Neural cell (in vitro differentiated cells): Measurements from ENCODE around the gene SRSF7. TPM values are rescaled to one million over a fixed set of nuclear protein-coding genes. Genes with fewer than 3 reads are reported as not detected.

Source experiments
- H2AFZ ChIP-seq: fragments of 200-600, 300-800 bp; sonication (generic), shearing (Covaris generic); 2 replicates; pipeline ENCODE4 v1.6.0; 2014; ENCODE audit warnings: low read depth, mild to moderate bottlenecking, antibody characterized with exemption, low read length, moderate library complexity
- H3F3A ChIP-seq: fragments of 200-600 bp; shearing (Covaris generic); 2 replicates; pipeline ENCODE4 v1.6.1; 2016; ENCODE audit warnings: mild to moderate bottlenecking, moderate library complexity, mixed read lengths, antibody characterized with exemption, low read length; ENCODE audit not compliant: insufficient read depth, poor library complexity, severe bottlenecking
- H3K27ac ChIP-seq: fragments of 200-600, 300-800 bp; sonication (generic), shearing (Covaris generic); 2 replicates; pipeline ENCODE4 v1.5.1; 2014; ENCODE audit warnings: mild to moderate bottlenecking, low read length, moderate library complexity
- H3K27me3 ChIP-seq: fragments of 300-800, 200-600 bp; sonication (generic), shearing (Covaris generic); 2 replicates; pipeline ENCODE4 v1.6.0; 2014; ENCODE audit warnings: mild to moderate bottlenecking, low read depth, low read length, moderate library complexity; ENCODE audit not compliant: insufficient read depth
- H3K36me3 ChIP-seq: fragments of 300-800, 200-600 bp; sonication (generic), shearing (Covaris generic); 2 replicates; pipeline ENCODE4 v1.5.1; 2014; ENCODE audit warnings: mild to moderate bottlenecking, antibody characterized with exemption, low read length, moderate library complexity; ENCODE audit not compliant: insufficient read depth
- H3K4me2 ChIP-seq: fragments of 300-800, 200-600 bp; sonication (generic), shearing (Covaris generic); 2 replicates; pipeline ENCODE4 v1.6.0; 2014; ENCODE audit warnings: mild to moderate bottlenecking, low read length
- H3K4me3 ChIP-seq: fragments of 300-800, 200-600 bp; sonication (generic), shearing (Covaris generic); 2 replicates; pipeline ENCODE4 v1.5.1; 2014; ENCODE audit warnings: mild to moderate bottlenecking, low read length, moderate library complexity
- H3K79me2 ChIP-seq: fragments of 200-600 bp; shearing (Covaris generic); replicated peaks from 2 replicates; pipeline ENCODE4 v1.6.0; 2014; ENCODE audit warnings: mild to moderate bottlenecking, low read length, moderate library complexity; ENCODE audit not compliant: insufficient read depth
- H3K9ac ChIP-seq: fragments of 300-800, 200-600 bp; sonication (generic), shearing (Covaris generic); 2 replicates; pipeline ENCODE4 v1.6.1; 2016; ENCODE audit warnings: mild to moderate bottlenecking, low read length, mixed read lengths
- H3K9me2 ChIP-seq: fragments of 200-600 bp; shearing (Covaris generic); 2 replicates; pipeline ENCODE4 v1.6.1; 2016; ENCODE audit warnings: mild to moderate bottlenecking, low read length, mixed read lengths; ENCODE audit not compliant: insufficient read depth
- H3K9me3 ChIP-seq: fragments of 200-600, 300-800 bp; sonication (generic), shearing (Covaris generic); 2 replicates; pipeline ENCODE4 v1.6.1; 2016; ENCODE audit warnings: mild to moderate bottlenecking, mixed run types, low read length, moderate library complexity, mixed read lengths
- H4K20me1 ChIP-seq: fragments of 200-600 bp; shearing (Covaris generic); 2 replicates; pipeline ENCODE4 v1.6.1; 2016; ENCODE audit warnings: mild to moderate bottlenecking, mixed run types; ENCODE audit not compliant: insufficient read depth
- EP300 ChIP-seq: fragments of 450-650 bp; conservative IDR thresholded peaks from 2 replicates; pipeline ENCODE4 v1.6.1; 2014; ENCODE audit warnings: antibody characterized with exemption, mild to moderate bottlenecking, moderate library complexity; ENCODE audit not compliant: poor library complexity, severe bottlenecking
- MXI1 ChIP-seq: fragments of 450-650 bp; conservative IDR thresholded peaks from 2 replicates; pipeline ENCODE4 v1.6.1; 2014; ENCODE audit warnings: antibody characterized with exemption, mild to moderate bottlenecking; ENCODE audit not compliant: poor library complexity, severe bottlenecking
- SMC3 ChIP-seq: fragments of 450-650 bp; conservative IDR thresholded peaks from 2 replicates; pipeline ENCODE4 v1.6.1; 2014; ENCODE audit warnings: antibody characterized with exemption, mild to moderate bottlenecking, moderate library complexity; ENCODE audit not compliant: poor library complexity
- polyA plus RNA-seq: library from polyadenylated mRNA; depleted of rRNA; stranded (reverse); fragments of >200 nt; gene quantifications from 2 replicates; pipeline ENCODE4 v1.2.3, GENCODE V29; 2014
- TF ChIP-seq, protein P1 (sequence below): IDR thresholded peaks from 2 replicates; pipeline ENCODE4 v1.6.1; 2012; ENCODE audit warnings: borderline replicate concordance

The SRSF7 gene
- polyA plus RNA-seq, 1 donor from 2014 or later = 286 TPM

DNA sequence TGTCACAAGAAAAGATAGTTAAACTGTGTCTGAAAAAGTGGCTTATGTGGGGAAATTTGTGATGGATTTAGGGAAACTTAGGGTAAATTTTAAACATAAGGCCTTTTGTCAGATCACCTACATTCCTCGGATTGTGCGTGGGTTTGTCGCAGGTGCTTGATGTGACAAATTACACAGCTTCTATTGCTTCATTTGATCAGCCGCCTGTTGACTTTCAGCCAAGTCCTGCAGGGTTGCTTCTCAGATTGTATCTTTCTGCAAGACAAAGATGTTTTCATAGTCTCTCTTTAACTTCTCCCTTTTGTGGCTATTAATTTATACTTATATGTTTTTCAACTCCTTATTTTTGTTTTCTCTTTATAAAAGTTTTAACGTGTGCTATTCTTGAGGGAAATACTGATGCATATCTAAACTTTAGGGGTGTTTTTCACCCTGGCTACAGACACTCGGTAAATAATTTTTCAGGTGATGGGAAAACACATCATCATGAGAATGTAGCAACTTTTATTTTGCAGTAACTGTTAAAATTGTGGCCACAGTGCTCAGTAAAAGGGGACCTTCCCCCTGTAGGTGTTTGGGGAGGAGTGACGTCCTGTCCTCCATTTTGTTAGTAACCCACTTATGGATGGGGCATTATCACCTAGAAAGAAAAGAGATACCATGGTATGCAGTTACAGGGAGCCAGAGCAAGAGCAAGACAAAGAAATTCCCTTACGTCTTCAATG is 53.9 kb downstream of the SRSF7 start:
- no peaks in the 10 kb centered on the region for H3F3A ChIP-seq
- H2AFZ ChIP-seq = no peak overlapping the region
- H3K4me2 ChIP-seq = no peak overlapping the region
- H3K9ac ChIP-seq = no peak overlapping the region
- H3K9me2 ChIP-seq = no peaks in the 10 kb centered on the region
- H3K27me3 ChIP-seq = no peaks in the 10 kb centered on the region
- H3K79me2 ChIP-seq = no peaks in the 10 kb centered on the region
- no peaks in the 10 kb centered on the region for H4K20me1 ChIP-seq
- no peaks in the 10 kb centered on the region for H3K9me3 ChIP-seq
- TF ChIP-seq EP300 = no peak
- no peak for TF ChIP-seq MXI1
- TF ChIP-seq, protein P1, sequence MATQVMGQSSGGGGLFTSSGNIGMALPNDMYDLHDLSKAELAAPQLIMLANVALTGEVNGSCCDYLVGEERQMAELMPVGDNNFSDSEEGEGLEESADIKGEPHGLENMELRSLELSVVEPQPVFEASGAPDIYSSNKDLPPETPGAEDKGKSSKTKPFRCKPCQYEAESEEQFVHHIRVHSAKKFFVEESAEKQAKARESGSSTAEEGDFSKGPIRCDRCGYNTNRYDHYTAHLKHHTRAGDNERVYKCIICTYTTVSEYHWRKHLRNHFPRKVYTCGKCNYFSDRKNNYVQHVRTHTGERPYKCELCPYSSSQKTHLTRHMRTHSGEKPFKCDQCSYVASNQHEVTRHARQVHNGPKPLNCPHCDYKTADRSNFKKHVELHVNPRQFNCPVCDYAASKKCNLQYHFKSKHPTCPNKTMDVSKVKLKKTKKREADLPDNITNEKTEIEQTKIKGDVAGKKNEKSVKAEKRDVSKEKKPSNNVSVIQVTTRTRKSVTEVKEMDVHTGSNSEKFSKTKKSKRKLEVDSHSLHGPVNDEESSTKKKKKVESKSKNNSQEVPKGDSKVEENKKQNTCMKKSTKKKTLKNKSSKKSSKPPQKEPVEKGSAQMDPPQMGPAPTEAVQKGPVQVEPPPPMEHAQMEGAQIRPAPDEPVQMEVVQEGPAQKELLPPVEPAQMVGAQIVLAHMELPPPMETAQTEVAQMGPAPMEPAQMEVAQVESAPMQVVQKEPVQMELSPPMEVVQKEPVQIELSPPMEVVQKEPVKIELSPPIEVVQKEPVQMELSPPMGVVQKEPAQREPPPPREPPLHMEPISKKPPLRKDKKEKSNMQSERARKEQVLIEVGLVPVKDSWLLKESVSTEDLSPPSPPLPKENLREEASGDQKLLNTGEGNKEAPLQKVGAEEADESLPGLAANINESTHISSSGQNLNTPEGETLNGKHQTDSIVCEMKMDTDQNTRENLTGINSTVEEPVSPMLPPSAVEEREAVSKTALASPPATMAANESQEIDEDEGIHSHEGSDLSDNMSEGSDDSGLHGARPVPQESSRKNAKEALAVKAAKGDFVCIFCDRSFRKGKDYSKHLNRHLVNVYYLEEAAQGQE = no peak
- no peak for TF ChIP-seq SMC3
- no peak overlapping the region for H3K4me3 ChIP-seq
- no peaks in the 10 kb centered on the region for H3K36me3 ChIP-seq
- H3K27ac ChIP-seq = no peak overlapping the region

Other genes with a start within 250 kb of the SRSF7 start
- gene HNRNPLL, start 148.4 kb downstream of the SRSF7 start, polyA plus RNA-seq = 53.4 and 63.5 TPM in 2 replicates
- gene GALM, start 85.2 kb downstream of the SRSF7 start, polyA plus RNA-seq = not detected in 2 replicates
- gene GEMIN6, start 26.8 kb upstream of the SRSF7 start, polyA plus RNA-seq = 8.7 and 12.4 TPM in 2 replicates
- 44.0 and 45.2 TPM in 2 replicates for gene DHX57, start 124.6 kb upstream of the SRSF7 start, polyA plus RNA-seq
- 114 and 116 TPM in 2 replicates for gene MORN2, start 124.6 kb upstream of the SRSF7 start, polyA plus RNA-seq
- gene ARHGEF33, start 138.5 kb upstream of the SRSF7 start, polyA plus RNA-seq = 1.5 and 2.5 TPM in 2 replicates